ENCODE measurements around the gene NEU1.

GRCh38 chr6:31871046-31871659 is 8.5 kb upstream of the NEU1 start:
- TF ChIP-seq POLR2A (IDR thresholded peaks at IDR 0.05; ENCODE audit: low read length) (no peak), GATA1 (IDR thresholded peaks at IDR 0.05; ENCODE audit: low read depth, low read length) (no peak)
